HG02571 (cell line): Measurements from ENCODE around the gene ANKRD33.

Experiments
- ATAC-seq: cut with Tn5 transposase; IDR thresholded peaks from one replicate; pipeline ENCODE4 v1.9.1; 2021; ENCODE audit warnings: mild to moderate bottlenecking, moderate library complexity; ENCODE audit not compliant: unreplicated experiment

Gene ANKRD33

GRCh38 chr12:51898506-51898905 is 10.6 kb downstream of the ANKRD33 start:
- ATAC-seq = no peak

DNA sequence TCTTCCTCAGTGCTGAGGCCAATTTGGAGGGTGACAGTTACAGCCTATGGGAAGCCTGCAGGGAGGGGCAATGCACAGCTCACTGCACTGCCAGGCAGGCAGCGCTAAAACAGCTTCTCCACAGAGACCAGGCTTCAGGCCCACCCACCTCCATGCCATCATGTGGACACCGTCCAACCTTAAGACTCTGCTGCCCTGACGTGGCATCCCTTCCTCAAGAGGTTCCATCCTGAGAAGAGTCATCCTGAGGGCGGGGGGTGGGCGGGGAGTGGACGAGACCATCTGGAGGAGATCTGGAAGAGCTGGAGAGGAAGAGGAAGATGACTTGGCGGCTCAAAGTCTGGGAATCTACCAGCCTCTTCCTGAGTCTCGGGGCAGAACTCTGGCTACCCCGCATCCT is 11.0 kb downstream of the ANKRD33 start:
- ATAC-seq = no peak

GRCh38 chr12:51900323-51900889 is 12.5 kb downstream of the ANKRD33 start:
- no peak for ATAC-seq

DNA sequence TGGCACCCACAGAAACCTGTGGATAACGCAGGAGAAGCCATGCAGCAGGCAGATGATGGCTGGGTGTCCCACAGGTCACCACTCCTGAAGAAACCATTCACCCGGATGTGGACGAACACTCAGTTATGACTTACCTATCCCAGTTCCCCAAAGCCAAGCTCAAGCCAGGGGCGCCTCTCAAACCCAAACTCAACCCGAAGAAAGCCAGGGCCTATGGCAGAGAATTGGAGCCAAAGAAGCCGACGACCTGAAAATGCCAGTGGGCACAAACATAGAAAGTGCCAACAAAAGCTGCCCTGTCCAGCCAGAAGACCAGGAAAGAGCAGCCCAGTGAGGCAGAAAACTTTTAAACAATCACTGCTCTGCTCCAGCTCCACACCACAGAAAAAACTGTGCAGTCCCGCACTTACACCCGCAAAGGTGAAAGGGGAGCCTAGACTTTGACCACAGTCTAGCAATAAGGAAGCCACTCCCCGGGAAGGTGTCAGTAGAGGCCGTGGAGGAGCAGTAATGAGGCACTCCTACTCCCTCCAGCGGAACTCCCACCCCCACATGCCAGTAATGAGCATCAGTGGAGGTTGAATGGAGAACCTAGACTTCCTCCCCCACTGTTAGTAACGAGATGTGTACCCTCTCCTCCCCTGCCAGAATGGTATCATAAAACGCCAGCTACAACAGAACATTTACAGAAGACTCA is 13.4 kb downstream of the ANKRD33 start:
- no peak for ATAC-seq

DNA sequence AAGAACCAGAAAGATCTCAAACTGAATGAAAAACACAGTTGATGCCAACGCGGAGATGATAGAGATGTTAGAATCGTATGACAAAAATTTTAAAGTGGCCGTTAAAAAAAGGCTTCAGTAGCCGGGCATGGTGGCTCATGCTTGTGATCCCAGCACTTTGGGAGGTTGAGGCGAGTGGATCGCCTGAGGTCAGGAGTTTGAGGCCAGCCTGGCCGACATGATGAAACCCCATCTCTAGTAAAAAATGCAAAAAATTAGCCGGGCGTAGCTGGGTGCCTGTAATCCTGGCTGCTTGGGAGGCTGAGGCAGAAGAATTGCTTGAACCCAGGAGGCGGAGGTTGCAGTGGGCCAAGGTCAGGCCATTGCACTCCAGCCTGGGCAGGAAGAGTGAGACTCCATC is 14.0 kb downstream of the ANKRD33 start:
- no peak for ATAC-seq

- no peak for ATAC-seq
Measured at GRCh38 chr12:51904951-51905470, 17.1 kb downstream of the ANKRD33 start.

DNA sequence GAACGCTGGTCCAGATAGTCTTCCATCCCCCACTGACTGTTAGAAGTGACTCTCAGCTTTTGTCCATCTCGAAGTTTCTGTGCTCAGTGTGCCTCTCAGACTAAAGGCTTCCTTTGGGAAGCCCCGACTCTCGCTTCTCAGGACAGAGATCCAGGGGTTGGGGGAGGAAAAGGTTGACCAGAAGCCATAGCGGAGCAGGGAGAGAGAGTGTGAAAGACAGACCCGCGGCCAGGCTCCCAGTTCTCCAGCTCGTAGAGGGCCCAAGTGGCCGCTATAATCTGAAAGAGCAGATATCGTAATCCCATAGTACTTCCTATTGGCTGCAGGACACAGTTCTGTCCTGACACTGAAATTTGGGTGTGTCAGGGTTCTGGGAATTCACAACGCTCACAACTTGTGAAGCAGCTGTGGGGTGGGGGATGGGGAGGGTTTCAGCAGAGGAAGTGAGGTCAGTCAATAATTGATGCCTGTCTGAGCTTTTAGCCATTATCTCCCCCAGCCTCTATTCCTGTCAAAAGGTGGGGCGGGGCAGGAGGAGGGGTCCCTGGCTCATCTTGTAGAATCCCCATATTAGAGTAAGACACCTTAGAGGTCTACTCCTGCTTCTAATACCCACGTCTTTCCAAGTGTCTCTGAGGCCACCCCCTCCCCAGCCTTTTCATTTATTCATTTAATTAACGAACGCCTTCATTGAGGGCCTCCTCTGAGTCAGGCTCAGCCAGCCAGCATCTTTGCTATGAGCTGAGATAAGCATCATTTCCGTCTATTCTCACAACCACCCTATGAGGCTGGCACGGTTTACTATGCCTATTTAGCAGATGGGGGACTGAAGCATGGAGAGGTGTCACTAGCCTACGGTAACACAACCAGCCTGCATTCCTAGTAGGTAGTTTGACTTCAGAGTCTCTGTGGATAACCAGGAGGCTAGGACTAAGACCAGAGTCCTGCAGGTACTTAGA is 17.8 kb downstream of the ANKRD33 start:
- ATAC-seq = no peak

DNA sequence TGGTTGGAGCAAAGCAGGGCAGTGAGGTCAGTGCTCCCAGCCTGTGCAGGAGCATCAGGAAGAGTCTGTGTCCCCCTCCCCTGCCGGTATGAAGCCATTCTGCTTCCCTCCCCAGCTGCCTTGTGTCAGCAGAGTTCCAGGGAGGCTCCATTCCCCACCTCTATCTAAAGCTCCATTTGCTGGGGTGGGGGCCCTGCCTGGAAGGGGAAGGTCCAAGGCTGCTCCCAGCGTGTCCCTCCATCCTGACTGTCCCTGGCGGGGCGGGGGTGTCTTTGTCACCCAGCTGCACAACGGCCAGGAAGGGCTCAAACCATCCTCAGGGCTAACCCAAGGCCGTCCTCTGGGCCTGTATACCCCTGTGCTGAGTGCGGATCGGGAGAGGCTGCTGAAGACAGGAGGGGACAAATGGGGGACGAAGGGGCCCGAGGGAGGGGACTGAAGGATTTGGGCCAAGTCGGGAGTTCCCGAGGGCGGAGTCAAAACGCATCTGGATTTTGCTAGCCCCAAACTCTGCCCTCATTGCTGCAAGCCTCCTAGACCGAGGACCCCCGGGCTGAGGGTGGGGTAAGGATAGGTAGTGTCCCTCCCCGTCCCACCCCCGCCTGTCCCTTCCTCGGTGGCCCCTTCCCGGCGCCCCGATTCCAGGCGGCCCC is 18.7 kb downstream of the ANKRD33 start:
- no peak for ATAC-seq

- no peak for ATAC-seq
Measured at GRCh38 chr12:51907083-51907855, 19.4 kb downstream of the ANKRD33 start, which contains the start of gene ACVRL1. Gene ACVRL1 (plus strand): TSS chr12:51907504. CDS start chr12:51912475, 4,971 bp downstream.

- no peak for ATAC-seq
Measured at GRCh38 chr12:51907856-51908425, 20.0 kb downstream of the ANKRD33 start.

DNA sequence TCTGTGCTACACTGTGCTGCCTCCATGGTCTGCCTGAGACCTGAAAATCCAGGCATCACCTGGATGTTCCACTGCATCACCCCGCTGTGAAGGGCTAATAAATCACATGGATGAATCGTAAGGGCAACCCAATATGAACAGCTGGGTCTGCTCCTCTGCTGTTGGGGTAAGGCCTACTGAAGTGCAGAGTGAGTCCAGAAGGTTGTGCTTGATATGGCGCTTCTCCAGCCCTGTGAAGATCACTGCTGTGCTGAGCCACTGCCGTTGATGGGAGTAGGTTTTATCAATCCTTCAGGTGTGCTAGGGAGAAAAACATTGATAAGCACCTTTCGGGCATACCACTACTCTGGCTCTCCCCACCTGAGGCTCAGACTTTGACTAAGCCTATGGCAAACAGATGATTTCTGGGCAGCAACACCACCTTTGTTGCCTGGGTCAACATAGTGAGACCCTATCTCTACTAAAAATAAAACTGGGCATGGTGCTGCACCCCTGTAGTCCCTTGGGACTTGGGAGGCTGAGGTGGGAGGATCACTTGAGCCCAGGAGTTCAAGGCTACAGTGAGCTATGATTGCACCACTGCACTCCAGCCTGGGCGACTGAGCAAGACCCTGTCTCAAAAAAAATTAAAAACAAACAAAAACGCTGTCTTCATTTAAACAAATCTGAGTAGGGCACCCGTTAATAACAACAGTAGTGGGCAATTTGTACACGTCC is 21.1 kb downstream of the ANKRD33 start:
- ATAC-seq = no peak

DNA sequence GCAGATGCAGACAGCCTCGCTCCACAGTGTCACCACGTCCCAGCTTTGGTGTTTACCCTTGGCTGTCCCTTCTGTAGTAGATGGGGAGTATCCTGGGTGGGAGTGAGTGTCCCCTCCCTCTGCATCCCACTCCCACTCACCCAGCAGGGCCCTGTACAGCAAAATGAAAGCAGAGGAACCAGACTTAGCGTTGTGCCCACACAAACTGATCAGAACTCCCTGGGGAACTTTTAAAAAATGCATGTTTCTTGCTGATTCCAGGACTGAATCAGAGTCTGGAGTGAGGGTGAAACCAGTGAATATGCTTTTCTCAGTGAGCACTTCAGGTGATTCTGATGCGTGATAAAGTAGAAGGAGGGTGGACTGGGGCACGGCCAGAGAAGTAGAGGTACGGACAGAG is 22.3 kb downstream of the ANKRD33 start:
- no peak for ATAC-seq

DNA sequence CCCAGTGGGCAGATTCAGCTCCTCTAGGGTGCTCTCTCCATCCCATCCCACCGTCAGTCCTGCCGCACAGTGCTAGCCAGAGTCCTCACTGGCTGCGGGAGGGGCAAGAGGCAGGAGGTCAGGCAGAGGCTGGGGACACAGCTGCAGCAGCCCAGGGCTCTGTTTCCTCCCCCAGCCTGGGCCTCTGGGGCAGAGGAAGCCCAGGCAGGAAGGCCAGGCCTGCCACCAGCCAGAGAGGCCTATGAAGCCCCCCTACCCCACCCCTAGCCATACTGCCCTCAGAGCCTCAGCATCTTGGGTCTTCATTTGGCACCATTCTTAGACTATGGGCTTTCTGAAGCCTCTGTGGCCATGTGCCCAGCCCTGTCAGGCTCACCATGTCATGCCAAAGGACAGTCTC is 22.8 kb downstream of the ANKRD33 start:
- ATAC-seq = no peak

- no peak for ATAC-seq
Measured at GRCh38 chr12:51911307-51911706, 23.4 kb downstream of the ANKRD33 start.

- no peak for ATAC-seq
Measured at GRCh38 chr12:51911788-51912711, 24.1 kb downstream of the ANKRD33 start.

DNA sequence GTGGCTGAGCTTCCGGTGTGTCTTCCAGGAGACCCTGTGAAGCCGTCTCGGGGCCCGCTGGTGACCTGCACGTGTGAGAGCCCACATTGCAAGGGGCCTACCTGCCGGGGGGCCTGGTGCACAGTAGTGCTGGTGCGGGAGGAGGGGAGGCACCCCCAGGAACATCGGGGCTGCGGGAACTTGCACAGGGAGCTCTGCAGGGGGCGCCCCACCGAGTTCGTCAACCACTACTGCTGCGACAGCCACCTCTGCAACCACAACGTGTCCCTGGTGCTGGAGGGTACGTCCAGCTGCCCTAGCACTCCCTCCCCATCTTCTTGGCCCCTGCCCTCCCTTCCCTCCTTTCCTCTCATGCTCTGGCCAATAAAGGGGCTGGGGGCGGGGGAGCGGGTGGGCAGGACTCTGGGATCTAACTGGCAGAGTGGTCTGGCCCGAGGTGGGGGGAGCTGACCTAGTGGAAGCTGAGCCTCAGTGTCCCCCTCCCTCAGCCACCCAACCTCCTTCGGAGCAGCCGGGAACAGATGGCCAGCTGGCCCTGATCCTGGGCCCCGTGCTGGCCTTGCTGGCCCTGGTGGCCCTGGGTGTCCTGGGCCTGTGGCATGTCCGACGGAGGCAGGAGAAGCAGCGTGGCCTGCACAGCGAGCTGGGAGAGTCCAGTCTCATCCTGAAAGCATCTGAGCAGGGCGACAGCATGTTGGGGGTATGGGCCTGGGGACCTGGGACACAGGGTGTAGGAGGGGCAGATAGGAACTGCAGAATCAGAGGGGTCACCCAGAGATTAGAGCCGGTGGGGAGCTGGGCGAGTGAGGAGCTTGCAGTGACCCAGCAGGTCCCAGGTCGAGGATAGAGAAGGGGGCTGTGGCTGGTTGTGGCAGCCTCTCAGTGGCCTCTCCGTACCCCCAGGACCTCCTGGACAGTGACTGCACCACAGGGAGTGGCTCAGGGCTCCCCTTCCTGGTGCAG is 25.4 kb downstream of the ANKRD33 start:
- no peak for ATAC-seq
